Testis (tissue), 3 donors: Measurements from ENCODE around the gene TP53I11. TPM values are rescaled to one million over a fixed set of nuclear protein-coding genes. Genes with fewer than 3 reads are reported as not detected.

ENCODE experiments used
- DNase-seq: peaks from one replicate; pipeline ENCODE4 v3.0.0-alpha.2; 2019
- H3K27ac ChIP-seq, 2 donors: fragments of 200-600 bp; sonication (generic); one replicate each; pipeline ENCODE4 v1.5.1; 2019
- H3K27me3 ChIP-seq: fragments of 200-600 bp; sonication (generic); one replicate; pipeline ENCODE4 v1.5.1; 2019
- H3K36me3 ChIP-seq: fragments of 200-600 bp; sonication (generic); one replicate; pipeline ENCODE4 v1.5.1; 2017; ENCODE audit warnings: low read depth; ENCODE audit errors: missing control alignments
- H3K4me1 ChIP-seq: fragments of 200-600 bp; sonication (generic); one replicate; pipeline ENCODE4 v1.5.1; 2019
- H3K4me3 ChIP-seq, 2 donors: fragments of 200-600 bp; sonication (generic); one replicate each; pipeline ENCODE4 v1.5.1; 2017 to 2019
- H3K9me3 ChIP-seq: fragments of 200-600 bp; sonication (generic); one replicate; pipeline ENCODE4 v1.5.1; 2017
- POLR2A ChIP-seq: fragments of 450-650 bp; IDR thresholded peaks from one replicate; pipeline ENCODE4 v1.6.1; 2017; ENCODE audit warnings: antibody characterized with exemption, mild to moderate bottlenecking, moderate library complexity
- WGBS, 2 donors: methylation state at CpG; one replicate each; pipeline ENCODE4 v1.1.5; 2018; 5-methylcytosine and 5-hydroxymethylcytosine counted together
- intact Hi-C: fragments of 100-400 bp; cut with DNase I; formaldehyde crosslinking; loops from one replicate; pipeline ENCODE4 v1.15.1; 2023; ENCODE audit warnings: low total_unique reads
- polyA plus RNA-seq: library from polyadenylated mRNA; stranded (reverse); fragments of 350-450 nt; fragmentation: Illumina TruSeq; extraction: RNeasy Lipid Tissue Mini Kit (QIAGEN cat#74804); gene quantifications from one replicate; pipeline ENCODE4 v1.2.3, GENCODE V29; 2014; ENCODE audit warnings: low read depth, low replicate concordance; ENCODE audit not compliant: insufficient read depth
- total RNA-seq, 2 donors: library from RNA; depleted of rRNA; stranded (reverse); fragments of >200 nt; gene quantifications; one replicate each; pipeline ENCODE4 v1.2.3, GENCODE V29; 2016
- TF ChIP-seq, protein P1 (sequence below), 3 experiments: fragments of 450-650 bp in 2 of 3; fragments of 200-600 bp in 1 of 3; sonication (generic) in 1 of 3; IDR thresholded peaks; one replicate each; pipeline ENCODE4 v1.5.1; 2016 to 2019; ENCODE audit warnings: antibody characterized with exemption in 3 of 3, mild to moderate bottlenecking in 2 of 3, moderate library complexity in 1 of 3

The TP53I11 gene
- total and polyA plus RNA-seq, 3 donors from 2014 or later = 19.9 to 29.7 (median 28.7) TPM

DNA sequence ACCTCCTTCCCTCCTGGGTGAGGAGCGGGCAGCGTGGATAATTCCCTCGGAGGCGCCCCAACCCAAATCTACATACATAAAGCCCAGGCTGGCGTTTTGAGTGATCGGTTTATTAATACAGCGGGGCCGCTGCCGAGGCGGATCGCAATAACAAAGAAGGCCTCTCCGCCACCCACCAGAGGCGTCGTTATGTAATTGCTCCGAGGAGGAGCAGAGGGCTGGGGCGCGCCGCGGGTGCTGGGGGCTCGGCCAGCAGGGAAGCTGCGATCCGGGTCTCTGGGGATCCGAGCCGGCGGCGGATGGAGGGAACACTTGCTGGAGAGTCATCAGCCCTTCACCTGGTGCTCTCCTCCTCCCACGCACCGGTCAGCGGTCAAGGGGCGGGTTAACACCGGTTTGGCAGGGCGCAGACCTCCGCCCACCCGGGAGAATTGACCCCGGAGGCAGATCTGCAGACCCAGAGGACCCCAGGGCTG is 6.4 kb upstream of the TP53I11 start:
- DNase-seq = peak; percentile 31
- TF ChIP-seq, protein P1, sequence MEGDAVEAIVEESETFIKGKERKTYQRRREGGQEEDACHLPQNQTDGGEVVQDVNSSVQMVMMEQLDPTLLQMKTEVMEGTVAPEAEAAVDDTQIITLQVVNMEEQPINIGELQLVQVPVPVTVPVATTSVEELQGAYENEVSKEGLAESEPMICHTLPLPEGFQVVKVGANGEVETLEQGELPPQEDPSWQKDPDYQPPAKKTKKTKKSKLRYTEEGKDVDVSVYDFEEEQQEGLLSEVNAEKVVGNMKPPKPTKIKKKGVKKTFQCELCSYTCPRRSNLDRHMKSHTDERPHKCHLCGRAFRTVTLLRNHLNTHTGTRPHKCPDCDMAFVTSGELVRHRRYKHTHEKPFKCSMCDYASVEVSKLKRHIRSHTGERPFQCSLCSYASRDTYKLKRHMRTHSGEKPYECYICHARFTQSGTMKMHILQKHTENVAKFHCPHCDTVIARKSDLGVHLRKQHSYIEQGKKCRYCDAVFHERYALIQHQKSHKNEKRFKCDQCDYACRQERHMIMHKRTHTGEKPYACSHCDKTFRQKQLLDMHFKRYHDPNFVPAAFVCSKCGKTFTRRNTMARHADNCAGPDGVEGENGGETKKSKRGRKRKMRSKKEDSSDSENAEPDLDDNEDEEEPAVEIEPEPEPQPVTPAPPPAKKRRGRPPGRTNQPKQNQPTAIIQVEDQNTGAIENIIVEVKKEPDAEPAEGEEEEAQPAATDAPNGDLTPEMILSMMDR (IDR thresholded peaks at IDR 0.05) = no peak
- no peak for TF ChIP-seq POLR2A
- Histone ChIP-seq H3K4me1 (peaks cover 10% of the 10 kb centered on the region), H3K36me3 (no peaks in the 10 kb centered on the region), H3K9me3 (no peaks in the 10 kb centered on the region), H3K27ac (no peak overlapping the region), H3K27me3 (no peaks in the 10 kb centered on the region), H3K4me3 (peak overlapping the region in 1 of 2 donors; percentile 14)
- intact Hi-C loops = no loop called here
- WGBS, 2 donors = 14 to 26% methylated on average over 32 to 35 of the region's 35 CpGs

DNA sequence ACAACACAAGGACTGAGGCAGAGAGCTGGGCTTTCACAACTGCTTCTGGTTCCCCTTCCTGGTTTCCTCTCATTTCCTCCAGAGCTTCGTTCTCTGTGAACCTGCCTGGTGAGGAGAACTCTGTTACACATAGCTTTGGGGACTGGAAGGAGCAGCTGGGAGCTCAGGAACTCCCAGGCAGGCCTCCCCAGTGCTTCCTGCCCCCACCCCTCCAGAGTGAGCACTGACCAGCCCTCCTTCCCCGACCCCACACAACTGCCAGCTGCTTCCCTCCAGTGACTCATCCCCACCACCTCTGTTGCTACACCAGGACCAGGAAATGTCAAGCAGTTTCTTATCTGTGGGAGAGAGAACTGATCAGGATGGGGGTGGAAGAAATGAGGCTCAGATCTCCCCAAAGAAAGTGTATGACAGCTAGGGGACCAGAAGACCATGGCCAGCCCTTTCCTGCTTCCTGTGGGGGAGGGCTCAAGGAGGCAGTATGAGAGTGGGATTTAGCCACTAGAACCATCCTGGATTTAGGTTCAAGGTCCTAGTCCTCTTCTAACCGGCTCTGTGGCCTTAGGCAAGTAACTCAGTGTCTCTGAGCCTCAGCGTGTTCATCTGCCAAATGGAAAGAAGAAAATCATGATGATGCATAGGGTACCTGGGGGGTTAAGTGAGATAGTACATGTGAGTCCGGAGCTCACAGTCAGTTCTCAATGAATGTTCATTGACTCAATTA is 4.5 kb upstream of the TP53I11 start:
- Histone ChIP-seq H3K27me3 (no peaks in the 10 kb centered on the region), H3K4me3 (no peak overlapping the region), H3K36me3 (no peaks in the 10 kb centered on the region), H3K27ac (no peak overlapping the region), H3K9me3 (no peaks in the 10 kb centered on the region), H3K4me1 (peaks cover 10% of the 10 kb centered on the region)
- TF ChIP-seq, protein P1 (IDR thresholded peaks at IDR 0.05) = no peak
- no peak for TF ChIP-seq POLR2A
- peak; percentile 31 for DNase-seq
- WGBS, 2 donors = 60 to 65% methylated on average over 4 to 5 of the region's 5 CpGs
- intact Hi-C loops = no loop called here

DNA sequence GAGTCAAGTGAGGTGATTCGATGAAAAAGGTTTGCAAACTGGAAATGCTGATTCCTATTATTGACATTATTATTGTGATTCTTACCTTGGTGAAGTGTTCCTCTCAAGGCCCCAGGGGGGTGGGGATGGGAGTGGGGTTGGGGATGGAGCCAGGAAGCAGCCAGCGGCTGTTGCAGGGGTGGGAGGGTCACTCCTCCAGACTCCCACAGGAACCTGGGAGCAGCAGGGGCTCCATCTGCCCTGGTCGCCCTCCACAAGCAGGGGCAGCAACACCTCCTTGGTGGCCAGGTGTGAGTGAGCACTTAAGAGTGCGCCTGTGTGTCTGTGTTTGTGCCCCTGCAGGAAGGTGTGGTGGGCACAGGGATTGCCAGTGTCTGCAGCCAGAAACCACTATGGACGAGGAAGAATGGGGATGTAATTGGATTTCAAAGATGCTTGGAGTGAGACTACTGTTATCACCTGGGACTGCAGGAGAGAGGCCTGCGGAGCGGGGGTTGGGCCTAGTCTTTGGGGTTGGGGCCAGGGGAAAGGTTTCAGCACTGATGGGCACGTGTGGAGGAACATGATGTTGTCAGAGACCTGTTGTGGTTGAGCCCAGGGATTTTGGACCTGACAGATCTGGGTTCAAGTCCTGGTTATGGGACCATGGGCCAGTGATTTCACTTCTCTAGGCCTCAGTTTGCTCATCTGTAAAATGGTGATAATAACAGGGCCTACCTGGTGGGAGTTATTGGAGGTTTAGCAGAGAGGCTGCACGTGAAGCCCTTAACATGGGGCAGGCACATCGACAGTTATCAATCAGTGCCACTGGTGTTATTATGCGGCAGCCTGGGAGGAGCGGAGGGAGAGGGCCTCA is 3.6 kb upstream of the TP53I11 start:
- Histone ChIP-seq H3K27ac (no peak overlapping the region), H3K27me3 (no peaks in the 10 kb centered on the region), H3K36me3 (no peaks in the 10 kb centered on the region), H3K4me3 (no peak overlapping the region), H3K9me3 (no peaks in the 10 kb centered on the region), H3K4me1 (peaks cover 10% of the 10 kb centered on the region)
- intact Hi-C loops = no loop called here
- DNase-seq = no peak
- WGBS, 2 donors = 63 to 71% methylated on average over 11 to 12 of the region's 12 CpGs
- TF ChIP-seq, protein P1 (IDR thresholded peaks at IDR 0.05) = no peak
- no peak for TF ChIP-seq POLR2A

DNA sequence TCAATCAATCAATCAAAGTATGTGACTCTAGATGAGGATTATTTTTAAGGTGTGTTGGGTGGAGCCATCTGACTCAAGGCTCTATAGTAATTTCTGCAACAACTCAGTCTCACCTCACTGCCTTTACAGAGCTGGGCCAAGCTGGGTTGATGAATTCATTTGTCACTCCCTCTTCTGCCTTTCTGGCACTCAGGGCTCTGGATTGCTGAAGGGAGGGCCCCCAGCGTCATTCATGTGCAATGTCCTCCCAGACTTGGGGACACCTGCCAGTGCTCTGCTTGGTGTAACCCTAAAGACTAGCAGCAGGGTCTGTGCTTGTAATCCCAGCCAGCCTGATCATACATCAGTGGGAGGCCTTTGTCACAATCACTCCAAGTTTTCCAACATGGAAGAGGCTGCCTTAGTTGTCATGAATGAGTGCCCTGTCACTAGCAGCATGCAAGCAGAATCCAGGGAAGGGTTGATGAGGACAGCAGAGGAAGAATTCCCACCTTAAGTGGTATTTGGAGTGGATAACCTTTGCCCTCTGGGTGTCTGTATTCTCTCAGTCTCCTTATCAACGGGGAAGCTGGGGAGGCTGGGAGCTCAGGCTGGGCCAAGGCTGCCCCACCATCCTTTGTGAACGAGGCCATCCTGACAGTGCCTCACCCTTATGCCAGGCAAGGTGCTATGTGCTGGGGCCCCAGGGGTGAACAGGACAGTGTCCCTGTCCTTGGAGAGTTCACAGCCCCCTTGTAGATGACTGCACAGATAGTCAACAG is 2.0 kb upstream of the TP53I11 start:
- Histone ChIP-seq H3K27ac (no peak overlapping the region), H3K36me3 (no peaks in the 10 kb centered on the region), H3K9me3 (no peaks in the 10 kb centered on the region), H3K4me3 (no peak overlapping the region), H3K27me3 (no peaks in the 10 kb centered on the region), H3K4me1 (peaks cover 10% of the 10 kb centered on the region)
- WGBS, 2 donors = 87 to 100% methylated on average over 2 to 3 of the region's 3 CpGs
- TF ChIP-seq POLR2A = no peak
- TF ChIP-seq, protein P1 (IDR thresholded peaks at IDR 0.05) = no peak
- DNase-seq = no peak
- intact Hi-C loops = no loop called here
